Glutamatergic neuron (in vitro differentiated cells): ENCODE measurements around the gene CDC34. TPM values are rescaled to one million over a fixed set of nuclear protein-coding genes. Genes with fewer than 3 reads are reported as not detected.
A peak's percentile ranks its signal among the peaks of the same experiment; 100 is the strongest.

ENCODE experiments used
- DNase-seq: peaks from one replicate; pipeline ENCODE4 v3.0.0; 2022
- H3K27ac Mint-ChIP-seq: one replicate; pipeline ENCODE4 v1.8.0; 2020; ENCODE audit warnings: mild to moderate bottlenecking, mixed read lengths, inconsistent platforms; ENCODE audit not compliant: unreplicated experiment
- H3K27me3 Mint-ChIP-seq: one replicate; pipeline ENCODE4 v1.8.0; 2020; ENCODE audit warnings: mild to moderate bottlenecking, moderate library complexity, mixed read lengths, inconsistent platforms; ENCODE audit not compliant: unreplicated experiment
- H3K36me3 Mint-ChIP-seq: one replicate; pipeline ENCODE4 v1.8.0; 2020; ENCODE audit warnings: mild to moderate bottlenecking, mixed read lengths, inconsistent platforms; ENCODE audit not compliant: unreplicated experiment
- H3K4me1 Mint-ChIP-seq: one replicate; pipeline ENCODE4 v1.8.0; 2020; ENCODE audit warnings: mild to moderate bottlenecking, low read depth, mixed read lengths, inconsistent platforms; ENCODE audit not compliant: unreplicated experiment
- H3K4me3 Mint-ChIP-seq: one replicate; pipeline ENCODE4 v1.8.0; 2020; ENCODE audit warnings: mild to moderate bottlenecking, mixed read lengths, inconsistent platforms; ENCODE audit not compliant: unreplicated experiment
- H3K9me3 Mint-ChIP-seq: one replicate; pipeline ENCODE4 v1.8.0; 2020; ENCODE audit warnings: mild to moderate bottlenecking, moderate library complexity, mixed read lengths, inconsistent platforms; ENCODE audit not compliant: unreplicated experiment
- CTCF ChIP-seq: fragments of 200-600 bp; sonication (generic); IDR thresholded peaks from one replicate; pipeline ENCODE4 v1.5.0; 2021; ENCODE audit not compliant: partially characterized antibody, unreplicated experiment
- total RNA-seq: library from RNA; stranded (reverse); fragmentation: NEBNext Ultra II Directional; extraction: Animal tissue kit (Norgen Biotek cat#: 25700); gene quantifications from one replicate; pipeline ENCODE4 v1.2.1, GENCODE V29; 2021; ENCODE audit not compliant: unreplicated experiment

Gene CDC34
- total RNA-seq, 1 donor from 2014 or later, result 136 TPM

- H3K9me3 Mint-ChIP-seq, result peaks cover 13% of the 10 kb centered on the region
- H3K4me1 Mint-ChIP-seq, result peaks cover 7% of the 10 kb centered on the region
- H3K4me3 Mint-ChIP-seq, result no peak overlapping the region
- no peaks in the 10 kb centered on the region for H3K36me3 Mint-ChIP-seq
- DNase-seq, result peak; percentile 35
- H3K27ac Mint-ChIP-seq, result no peak overlapping the region
- no peak for TF ChIP-seq CTCF
- H3K27me3 Mint-ChIP-seq, result peaks cover 21% of the 10 kb centered on the region
Observed at GRCh38 chr19:491146-491741, 40.3 kb upstream of the CDC34 start.

GRCh38 chr19:492091-492531, 39.4 kb upstream of the CDC34 start:
- Mint-ChIP-seq H3K27ac (no peak overlapping the region), H3K36me3 (no peaks in the 10 kb centered on the region), H3K27me3 (peaks cover 20% of the 10 kb centered on the region), H3K9me3 (peaks cover 9% of the 10 kb centered on the region), H3K4me1 (peaks cover 6% of the 10 kb centered on the region), H3K4me3 (no peak overlapping the region)
- TF ChIP-seq CTCF, result no peak
- peak; percentile 53 for DNase-seq

- TF ChIP-seq CTCF, result no peak
- Mint-ChIP-seq H3K36me3 (no peaks in the 10 kb centered on the region), H3K27ac (peak overlapping the region; percentile 80), H3K4me1 (peaks cover 2% of the 10 kb centered on the region), H3K27me3 (peaks cover 17% of the 10 kb centered on the region), H3K4me3 (peak overlapping the region; percentile 70), H3K9me3 (peaks cover 9% of the 10 kb centered on the region)
- no peak for DNase-seq
Observed at GRCh38 chr19:493391-494170, 38.0 kb upstream of the CDC34 start.

GRCh38 chr19:494171-495080, 37.1 kb upstream of the CDC34 start:
- no peak overlapping the region for H3K4me3 Mint-ChIP-seq
- peaks cover 4% of the 10 kb centered on the region for H3K36me3 Mint-ChIP-seq
- H3K4me1 Mint-ChIP-seq, result peaks cover 2% of the 10 kb centered on the region
- H3K27ac Mint-ChIP-seq, result no peak overlapping the region
- H3K27me3 Mint-ChIP-seq, result peaks cover 21% of the 10 kb centered on the region
- peaks cover 12% of the 10 kb centered on the region for H3K9me3 Mint-ChIP-seq
- TF ChIP-seq CTCF, result no peak
- DNase-seq, result no peak
